NCI-H748 (cell line): ENCODE measurements around the gene CNOT6L.

Experiments
- DNase-seq: peaks from one replicate; lab custom pipeline; 2025; ENCODE audit not compliant: unreplicated experiment; lab: John Stamatoyannopoulos, UW

CNOT6L gene

DNA sequence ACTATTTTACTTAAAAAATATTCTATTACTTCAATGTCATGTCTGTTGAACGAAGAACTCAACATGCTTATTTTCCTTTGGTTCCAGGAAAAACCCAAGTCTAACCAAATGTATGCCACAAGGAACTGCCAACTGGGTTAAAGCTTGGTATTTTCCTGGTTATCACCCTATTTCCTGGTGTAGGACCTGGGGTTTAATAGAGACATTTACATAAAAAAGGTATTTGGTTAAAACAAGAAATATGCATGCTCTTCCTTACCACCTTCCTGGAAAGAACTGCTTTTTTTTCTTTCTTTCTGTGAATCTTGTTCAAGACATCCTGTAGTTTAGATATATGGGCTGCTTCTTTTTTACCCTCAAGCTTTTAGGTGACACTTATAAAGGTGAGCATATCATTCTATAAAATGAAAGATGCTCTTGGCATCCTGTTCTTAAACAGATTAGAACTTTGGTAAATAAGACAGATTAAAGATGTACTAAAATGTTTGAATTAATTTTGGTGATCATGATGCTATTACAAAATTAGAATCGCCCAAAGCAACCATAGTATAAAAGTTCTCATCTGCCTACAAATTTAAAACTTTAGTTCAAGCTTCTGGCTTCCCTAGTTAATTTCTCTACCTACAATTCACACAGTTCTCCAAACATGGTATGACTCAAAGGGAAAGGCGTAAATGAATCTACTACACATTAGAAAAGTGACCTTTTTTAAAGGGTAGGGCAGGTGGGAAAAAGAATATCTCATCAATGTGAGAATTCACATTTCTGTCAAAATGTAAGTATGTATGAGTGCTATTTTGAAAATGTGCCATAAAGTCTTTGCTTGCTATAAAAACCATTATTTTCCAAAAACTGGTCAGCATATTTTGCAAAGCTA is 103.5 kb downstream of the CNOT6L start:
- DNase-seq = no peak

DNA sequence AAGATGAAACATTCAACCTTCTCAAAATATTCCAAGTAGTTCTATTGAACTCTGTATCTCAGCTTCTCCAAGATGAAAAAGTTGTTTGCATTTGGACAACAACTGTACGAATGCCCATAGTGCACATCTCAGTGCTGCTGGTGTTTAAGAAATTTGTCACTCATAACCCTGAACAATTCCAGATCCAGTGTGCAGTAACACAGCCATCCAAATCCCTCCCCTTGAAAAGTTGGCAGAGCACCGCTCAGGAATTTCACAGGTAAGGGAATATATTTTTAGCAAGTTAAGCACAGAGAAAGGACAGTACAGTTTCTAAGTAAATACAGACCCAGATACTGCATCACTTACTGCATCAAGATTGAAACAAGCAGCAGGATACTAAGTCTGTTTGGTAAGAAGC is 104.7 kb downstream of the CNOT6L start:
- no peak for DNase-seq

DNA sequence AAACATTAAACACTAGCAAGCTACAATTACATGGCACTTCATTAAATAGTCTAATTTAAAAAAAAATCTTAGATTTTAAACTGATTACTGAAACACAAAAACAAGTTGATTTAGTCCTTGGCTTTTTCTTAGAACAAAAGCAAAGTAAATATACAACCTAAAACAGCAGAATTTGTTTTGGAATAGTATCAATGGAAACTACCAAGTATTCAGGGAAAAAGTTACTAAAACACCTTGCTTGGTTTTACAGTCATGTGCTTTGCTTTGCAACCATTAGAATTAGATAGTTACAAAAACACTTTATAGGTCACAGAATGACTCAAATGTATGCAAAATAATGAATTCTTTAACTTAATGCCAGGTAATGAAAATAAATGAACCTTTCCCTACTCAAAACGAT is 105.3 kb downstream of the CNOT6L start:
- no peak for DNase-seq

DNA sequence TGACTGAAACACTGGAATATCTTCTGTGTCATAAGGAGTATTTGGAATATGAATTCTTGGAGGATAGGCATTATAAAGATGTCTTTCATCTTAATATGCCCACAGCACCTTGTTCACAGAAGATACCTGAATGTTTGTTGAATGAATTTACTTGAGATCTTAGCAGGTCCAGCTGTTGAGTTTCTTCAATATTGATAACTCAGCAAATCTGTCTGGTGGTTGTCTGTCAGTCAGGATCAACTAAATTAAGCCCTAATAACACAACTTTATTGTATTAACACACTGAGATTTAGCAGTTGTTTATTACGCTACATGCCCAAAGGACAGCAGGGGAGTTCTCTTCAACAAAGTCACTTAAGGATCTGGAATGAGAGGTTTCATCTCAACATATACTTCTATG is 106.5 kb downstream of the CNOT6L start:
- DNase-seq = no peak

DNA sequence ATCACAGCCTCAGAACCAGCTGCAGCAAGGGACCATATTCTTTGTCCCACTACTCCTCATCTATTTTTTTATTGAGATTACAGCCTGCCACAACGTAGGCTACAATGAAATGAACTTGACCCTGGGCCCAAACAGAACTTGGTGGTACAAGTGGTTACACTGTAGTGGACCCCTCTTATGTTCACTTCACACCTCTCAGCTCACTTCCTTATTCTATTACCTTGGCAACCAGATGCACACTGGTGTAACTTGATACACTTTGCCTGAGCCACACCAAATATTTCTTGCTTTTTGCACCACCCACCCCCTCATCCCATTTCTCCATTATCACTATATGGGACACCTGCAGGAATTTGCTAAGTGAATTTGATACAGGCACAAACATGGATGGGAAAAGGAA is 107.7 kb downstream of the CNOT6L start:
- DNase-seq = peak; percentile 8

DNA sequence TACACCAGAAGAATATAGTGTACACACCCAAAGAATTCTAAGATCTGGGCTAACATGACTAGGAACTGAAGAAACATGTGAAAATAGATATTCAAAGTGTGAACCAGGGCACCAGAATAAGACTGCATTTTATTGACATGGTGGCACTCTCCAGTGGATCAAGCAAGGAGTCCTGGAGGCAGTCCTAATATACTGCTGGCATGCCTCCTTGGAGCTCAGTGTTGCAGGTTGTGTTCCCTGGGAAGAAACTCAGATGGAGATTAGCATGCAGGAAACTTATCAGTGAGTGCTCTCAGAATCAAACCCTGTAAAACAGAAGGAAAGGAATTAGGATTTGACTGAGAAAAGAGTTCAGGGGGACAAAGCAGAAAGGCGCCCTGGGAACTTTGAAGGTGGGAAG is 108.5 kb downstream of the CNOT6L start:
- no peak for DNase-seq

DNA sequence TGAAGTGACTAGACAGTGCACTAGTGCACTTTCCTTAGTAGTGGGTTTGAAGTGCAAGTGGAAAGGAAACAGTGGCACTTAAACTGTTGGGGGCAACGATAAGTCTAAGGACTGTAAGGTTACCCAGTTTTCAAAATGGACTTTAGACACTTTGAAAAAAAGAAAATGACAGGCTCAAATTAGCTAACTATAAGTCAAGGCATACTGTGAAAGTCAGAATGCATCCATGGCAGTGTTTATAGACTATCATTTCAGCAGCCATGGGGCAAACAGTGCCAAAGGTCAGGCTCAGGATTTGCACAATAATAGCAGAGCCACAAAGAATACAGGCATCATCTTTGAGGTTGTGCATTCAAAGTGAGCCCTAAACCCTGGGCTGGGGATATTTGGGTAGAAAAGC is 109.1 kb downstream of the CNOT6L start:
- no peak for DNase-seq

DNA sequence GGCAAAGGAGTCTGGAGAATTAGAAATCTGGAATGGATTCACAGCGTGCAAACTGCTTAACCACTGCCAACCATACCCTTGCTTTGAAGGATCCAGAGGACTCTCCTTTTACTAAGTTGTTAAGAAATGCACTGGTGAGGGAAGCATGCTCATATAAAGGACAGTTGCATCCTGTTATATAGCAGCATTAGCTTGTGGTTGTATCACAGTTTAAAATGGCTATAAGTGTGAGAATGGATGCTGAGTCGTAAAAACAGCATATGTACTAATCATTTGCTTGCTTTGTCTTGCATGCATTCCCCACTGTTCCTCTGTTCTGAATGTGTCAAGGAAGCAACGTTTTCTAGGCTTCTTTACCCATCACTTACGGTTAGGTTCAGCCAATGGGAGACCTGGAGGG is 112.5 kb downstream of the CNOT6L start:
- no peak for DNase-seq

DNA sequence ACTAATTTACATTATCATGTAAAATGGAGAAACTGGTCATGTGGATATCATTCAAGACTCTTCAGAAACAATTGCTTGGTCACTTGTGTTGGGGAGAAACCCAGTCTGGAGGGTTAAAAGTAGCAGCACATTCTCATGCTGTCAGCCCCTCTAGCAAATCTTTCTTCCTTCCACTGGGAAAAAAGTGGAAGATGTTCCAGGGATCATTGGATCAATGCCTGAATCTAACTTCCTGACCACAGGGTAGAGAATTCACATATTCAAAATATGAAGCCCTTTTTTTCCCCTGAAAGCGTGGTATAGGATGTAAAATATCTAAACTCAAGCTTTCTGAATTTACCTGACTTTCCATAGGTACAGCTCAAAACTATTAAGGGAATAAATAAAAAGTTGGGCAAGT is 115.5 kb downstream of the CNOT6L start:
- no peak for DNase-seq

DNA sequence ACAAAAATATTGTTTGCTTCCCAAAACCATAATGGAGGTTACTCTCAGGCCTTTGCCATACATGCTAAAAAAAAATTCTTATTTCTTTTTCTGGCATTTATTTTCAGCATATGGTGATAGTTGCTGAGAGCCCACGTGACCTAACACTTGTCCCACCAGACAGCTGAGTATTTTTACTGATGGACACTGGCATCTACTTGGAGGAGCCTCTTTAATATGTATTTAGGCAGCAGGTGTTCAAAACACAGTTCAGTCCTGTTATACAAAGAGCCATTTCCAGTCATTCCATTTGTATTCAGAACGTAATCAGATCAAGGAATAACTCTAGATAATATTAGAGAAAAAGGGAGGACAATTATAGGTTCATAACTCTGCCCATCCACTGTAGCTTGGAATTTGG is 118.0 kb downstream of the CNOT6L start:
- DNase-seq = no peak

DNA sequence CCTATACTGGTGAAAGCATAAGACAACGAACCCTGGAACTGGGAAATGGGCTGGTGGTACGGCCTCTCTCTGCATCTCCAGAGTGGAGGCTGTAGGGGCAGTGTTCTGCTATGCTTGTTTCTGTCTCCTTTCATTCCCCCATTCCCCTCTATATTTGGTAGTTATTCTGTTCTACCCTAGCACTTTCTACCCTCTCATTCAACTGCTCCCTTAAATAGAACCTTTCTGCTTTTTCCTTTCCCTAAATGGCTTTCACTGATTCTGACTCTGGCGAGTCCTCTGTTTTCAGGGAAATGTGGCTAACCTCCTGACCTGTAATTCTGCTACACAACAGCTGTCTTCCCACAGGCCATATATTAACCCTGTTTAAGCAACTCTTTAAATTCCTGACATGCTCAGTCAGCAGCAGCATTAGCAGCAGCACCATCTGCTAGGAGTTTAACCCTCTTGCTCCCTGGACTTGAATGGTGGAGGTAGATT is 119.4 kb downstream of the CNOT6L start:
- DNase-seq = peak; percentile 7

DNA sequence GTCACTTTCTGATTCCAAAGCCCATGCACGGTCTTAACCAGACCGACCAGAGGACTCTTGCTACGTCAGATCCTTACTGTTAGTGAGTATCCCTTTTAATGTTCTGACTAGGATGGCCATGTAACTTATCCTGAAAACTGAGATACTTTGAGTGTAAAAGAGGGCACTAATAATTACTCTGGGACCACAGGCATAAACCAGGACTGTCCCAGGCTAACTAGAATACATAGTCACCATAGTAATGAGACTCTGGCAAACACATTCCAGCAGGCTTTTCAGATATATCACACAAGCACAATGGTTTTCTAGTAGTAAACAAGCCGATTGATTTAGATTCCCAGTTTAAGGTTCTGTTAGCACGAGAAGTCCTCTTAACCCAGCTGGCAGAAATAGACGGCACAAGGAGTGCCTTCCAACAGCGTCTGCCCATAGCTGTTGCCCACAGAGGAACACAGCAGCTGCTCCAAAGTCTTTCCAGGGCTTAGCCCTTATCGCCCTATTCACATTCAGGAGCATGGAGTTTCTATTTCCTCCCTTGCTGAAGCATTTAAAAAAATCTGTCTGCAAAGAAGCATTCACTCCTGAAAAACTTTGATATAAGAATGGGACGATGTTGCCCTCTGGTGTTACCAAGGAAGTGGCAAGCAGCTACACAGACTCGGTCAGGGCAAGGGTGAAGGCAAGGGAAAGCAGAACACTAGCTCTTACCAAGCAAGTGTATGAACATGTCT is 121.1 kb downstream of the CNOT6L start:
- peak; percentile 2 for DNase-seq

DNA sequence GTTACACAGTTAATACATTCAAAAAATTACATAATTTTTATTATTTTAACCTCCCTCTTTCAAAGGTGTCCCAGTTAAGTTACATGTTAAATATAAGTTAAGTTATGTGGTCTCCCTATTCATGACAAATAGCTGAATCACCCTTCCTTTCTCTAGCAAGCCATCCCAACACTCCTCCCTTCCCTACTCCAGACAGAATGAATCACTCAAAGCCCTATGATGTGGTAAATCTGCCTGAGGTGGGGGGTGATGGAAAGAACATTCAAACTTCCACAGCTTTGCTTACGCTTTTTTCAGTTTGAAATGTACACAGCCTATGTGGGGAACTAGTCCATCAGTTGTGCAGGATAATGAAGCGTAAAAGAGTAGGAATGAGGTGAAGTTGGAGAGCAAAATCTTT is 123.4 kb downstream of the CNOT6L start:
- DNase-seq = no peak

DNA sequence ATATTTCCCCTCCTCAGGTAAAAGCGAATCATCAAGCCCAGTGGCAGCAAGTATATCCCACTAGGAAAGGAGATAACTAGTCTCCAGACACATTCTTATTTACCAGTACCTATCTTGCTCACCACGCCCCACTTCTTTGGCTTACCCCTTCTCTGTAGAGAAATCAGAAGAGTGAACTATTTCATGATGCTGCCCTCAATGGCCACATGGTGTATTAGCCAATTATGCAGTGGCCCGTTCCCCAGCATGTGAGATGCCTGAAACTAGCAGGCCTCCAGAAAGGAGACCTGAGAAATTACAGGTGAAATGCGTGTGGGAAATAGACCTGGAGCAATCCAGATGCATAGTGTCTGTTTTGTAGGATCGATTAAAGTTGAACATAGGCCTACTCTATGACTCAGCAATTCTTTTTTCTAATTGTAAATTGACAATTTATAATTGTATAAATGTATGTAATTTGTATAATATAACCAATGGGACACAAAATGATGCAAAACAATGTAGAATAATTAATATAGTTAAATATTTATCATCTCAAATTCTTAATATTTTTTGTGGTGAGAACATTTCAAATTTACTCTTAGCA is 126.2 kb downstream of the CNOT6L start:
- DNase-seq = no peak

DNA sequence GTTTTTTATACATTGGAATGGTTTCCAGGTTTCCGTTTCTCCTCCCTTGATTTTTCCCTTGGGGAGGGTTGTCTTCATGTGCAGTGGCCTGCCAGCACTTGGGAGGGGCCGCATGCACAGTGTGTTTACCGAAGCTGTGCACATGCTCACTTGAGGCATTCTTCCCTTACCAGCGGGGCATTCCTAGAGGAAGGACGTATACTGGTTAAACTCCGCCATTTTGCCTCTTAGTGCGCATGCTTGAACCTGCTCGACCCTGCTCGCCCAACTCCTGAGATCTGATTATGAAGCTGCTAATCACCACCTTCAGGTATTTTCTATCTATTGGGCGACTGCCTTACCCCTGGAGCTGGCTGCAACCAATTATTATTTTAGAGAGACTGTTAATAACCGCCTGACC is 137.4 kb downstream of the CNOT6L start:
- no peak for DNase-seq

DNA sequence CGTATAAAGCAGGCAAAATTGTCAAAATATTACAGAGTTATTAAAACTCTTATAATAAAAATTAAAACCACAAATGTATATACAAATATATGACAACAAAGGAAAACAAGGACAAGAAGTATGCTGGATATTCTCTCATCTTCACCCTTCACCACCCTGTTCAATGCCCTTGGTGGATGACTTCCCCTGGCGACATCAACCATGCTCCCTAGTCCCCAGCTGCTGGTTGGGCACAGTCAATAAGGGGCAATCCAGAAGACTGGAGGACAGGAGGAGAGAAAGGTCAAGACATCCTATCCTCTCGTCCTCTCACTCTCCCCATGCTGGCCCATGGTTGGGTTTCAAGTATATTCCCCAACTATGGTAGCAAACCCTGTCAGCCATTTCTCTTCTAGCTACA is 142.3 kb downstream of the CNOT6L start:
- no peak for DNase-seq

DNA sequence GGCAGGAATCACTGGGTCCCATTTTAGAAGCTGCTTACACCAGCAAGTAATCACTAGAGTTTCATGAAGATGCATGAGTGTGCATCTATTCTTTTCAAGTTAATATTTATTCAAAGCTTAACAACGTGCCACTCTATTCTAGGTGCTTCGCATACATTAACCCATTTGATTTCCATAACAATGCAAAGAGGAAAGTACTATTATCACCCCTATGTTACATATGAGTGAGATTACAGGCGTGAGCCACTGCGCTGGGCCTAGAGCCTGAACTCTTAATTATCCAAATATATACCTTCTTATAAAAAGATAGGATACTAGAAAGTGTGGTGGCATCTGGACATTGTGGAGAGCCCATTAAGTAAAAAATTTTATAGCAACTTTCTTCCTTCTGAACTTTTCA is 148.1 kb downstream of the CNOT6L start:
- DNase-seq = no peak

DNA sequence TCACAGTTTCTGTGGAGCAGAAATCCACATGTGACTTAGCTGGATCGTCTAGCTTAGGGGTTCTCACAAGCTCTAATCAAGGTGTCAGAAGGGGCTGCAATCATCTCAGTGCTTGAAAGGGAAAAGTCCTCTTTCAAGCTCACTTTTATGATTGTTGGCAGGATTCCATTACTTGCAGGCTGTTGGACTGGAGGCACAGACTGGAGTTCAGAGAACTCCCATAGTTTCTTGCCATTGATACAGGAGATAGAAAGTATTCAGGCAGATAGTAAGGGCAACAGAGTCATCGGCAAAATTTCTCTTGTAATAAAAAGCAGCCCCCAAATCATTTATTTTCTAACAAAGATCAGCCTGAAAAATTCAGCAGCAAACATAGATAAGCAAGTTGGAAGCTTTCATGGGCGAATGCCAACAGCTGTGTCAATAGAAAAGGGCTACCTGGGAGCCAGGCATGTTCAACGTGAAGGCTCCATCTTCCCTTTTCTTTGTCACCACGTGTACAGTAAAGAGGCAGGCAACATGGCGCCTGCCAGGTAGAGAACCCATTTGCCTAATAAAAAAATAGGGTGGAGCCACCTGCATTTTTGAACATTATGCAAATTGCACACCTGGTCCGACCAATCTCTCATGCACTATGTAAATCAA is 149.1 kb downstream of the CNOT6L start:
- peak; percentile 40 for DNase-seq

DNA sequence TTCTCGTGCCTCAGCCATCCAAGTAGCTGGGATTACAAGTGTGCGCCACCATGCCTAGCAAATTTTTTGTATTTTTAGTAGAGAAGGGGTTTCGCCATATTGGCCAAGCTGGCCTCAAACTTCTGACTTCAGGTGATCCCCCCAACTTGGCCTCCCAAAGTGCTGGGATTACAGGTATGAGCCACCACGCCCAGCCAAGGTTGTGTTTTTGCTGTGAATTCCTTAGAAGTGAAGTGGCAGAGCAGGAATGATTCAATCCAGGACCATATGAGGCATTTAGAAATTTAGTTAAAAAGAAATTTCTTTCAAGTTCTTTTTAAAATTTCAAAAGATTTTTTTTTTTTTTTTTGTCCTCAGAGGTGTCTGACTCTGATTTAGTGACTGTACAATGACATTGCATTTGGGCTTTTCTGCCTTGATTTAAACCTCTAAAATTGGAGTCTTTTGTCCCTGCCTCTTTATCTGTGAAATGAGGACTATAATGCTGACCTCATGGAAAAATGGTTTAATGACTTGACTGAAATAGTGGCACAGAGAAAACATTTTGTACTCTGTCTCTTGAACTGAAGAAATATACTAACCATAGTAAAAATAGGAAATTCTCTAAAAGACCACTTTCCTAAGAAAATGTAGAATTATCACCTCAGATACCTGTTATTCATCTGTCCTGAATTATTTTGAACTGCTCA is 153.6 kb downstream of the CNOT6L start:
- DNase-seq = no peak
